Left renal pelvis (tissue), 4 donors: ENCODE measurements around the gene ZNG1F. TPM values are rescaled to one million over a fixed set of nuclear protein-coding genes. Genes with fewer than 3 reads are reported as not detected.
"Not testable (repeated sequence)": the region's sequence is repeated elsewhere in the genome, so short reads cannot be mapped to it uniquely, and the experiment has no call there.

Experiments
- DNase-seq, 4 donors: peaks; one replicate each; pipeline ENCODE4 v3.0.0-alpha.2; 2013; ENCODE audit warnings: low read depth in 4 of 4, low spot score in 3 of 4
- polyA plus RNA-seq, 4 donors: library from polyadenylated mRNA; unstranded; fragments of 120-200 nt; gene quantifications; one replicate each; pipeline ENCODE4 v1.2.1, GENCODE V29; 2013; ENCODE audit not compliant: insufficient read length in 4 of 4

ZNG1F gene
- polyA plus RNA-seq, 4 donors = 9.3 to 21.2 (median 18.9) TPM

DNA sequence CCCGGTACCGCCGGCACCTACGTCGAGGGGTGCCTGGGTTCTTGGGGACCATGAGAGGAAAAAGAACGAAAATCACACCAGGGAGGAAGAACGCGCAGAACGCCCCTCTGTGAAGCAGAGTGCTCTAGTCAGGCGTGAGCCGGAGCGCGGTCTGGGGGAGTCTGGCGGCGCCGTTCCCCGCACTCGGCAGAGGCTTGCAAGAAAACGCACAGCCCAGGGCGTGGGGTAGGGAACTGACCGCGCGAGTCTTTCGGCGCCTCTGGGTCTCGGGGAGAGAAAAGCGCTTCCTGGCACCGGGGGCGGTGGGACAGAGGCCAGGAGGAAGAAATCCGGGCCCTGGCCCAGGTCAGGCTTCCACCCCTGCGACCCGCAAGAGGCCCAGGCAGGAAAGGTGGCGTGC is 65.3 kb downstream of the ZNG1F start:
- not testable (repeated sequence) for DNase-seq

- not testable (repeated sequence) for DNase-seq
Measured at GRCh38 chr9:41123396-41123795, 65.7 kb downstream of the ZNG1F start.

- not testable (repeated sequence) for DNase-seq
Measured at GRCh38 chr9:41120696-41121095, 68.4 kb downstream of the ZNG1F start.

DNA sequence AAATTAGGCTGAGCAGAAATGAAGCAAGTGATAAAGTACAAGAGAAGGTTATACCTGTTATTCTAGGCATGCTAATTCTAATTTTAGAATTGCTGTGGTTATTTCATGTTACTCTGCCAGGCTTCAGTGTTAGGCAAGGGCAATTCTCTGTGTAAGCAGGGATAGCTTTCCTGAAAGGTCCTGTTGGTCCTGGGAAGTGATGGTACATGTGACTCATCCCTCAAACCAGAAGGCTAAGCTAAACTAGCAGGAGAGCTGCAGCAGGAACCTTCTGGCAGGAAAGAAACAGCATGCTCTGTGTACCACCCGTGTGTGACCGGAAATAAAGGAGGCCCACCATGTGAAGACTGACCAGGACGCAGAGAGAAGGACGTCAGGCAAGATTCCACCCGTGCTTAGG is 69.4 kb downstream of the ZNG1F start:
- not testable (repeated sequence) for DNase-seq

DNA sequence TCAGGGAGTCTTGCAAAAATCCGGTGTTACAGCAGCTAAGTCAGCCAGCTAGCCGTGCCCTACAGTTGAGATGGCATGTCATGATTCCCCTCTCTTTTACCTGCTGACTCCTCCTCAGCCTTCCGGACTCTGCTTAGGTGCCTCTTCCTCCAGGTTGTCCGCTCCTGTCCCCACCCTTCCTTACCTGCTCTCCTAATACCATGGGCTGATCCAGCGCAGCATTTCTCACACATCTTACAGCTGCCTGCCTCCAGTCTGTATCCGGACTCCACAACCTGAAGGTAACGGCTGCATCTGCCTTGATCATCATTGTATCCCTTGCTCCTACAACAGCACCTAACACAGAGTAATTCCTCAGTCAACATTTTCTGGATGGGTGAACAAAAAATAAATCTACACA is 69.8 kb downstream of the ZNG1F start:
- not testable (repeated sequence) for DNase-seq

- DNase-seq = not testable (repeated sequence)
Measured at GRCh38 chr9:41113348-41113747, 75.8 kb downstream of the ZNG1F start.

DNA sequence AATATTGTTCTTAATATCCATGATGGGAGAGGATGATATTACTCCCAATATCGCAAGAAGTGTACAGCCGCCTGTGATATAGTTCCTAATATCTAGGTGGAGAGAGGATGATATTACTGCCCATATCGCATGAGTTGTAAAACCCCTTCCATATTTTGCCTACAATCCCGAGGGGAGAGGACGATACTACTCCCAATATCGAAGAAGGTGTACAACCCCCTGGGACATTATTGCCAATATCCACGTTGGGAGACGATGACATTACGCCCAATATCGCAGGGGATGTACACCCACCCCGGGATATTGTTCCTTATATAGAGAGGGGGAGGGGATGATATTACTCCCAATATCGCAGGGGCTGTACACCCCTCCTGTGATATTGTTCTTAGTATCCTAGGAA is 77.7 kb downstream of the ZNG1F start:
- DNase-seq = not testable (repeated sequence)

DNA sequence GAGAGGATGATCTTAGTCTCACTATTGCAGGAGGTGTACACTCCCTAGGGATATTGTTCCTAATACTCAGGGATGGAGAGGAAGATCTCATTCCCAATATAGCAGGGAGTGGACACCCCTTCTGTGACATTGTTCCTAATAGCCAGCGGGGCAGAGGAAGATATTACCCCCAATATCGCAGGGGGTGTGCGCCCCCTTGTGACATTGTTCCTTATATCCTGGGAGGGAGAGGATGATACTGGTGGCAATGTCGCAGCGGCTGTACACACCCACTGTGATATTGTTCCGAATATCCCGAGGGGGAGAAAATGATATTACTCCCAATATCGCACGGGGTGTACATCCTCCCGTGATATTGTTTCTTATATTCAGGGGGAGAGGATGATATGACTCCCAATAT is 78.2 kb downstream of the ZNG1F start:
- not testable (repeated sequence) for DNase-seq

DNA sequence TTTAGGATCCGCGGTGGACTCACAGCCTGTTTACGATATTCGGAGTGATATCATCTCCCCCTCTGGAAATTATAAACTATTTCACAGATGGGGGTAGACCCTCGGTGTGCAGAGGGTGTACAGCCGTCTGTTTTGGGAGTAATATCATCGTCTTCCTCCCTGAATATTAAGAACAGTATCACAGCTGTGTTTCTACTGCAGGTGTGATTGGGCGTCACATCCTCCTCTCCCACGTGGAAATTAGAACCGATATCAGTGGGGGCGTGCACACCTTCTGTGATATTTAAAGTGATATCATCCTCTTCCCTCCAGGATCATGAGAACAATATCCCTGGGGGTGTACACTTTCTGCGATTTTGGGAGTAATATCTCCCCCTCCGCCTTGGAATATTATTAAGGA is 79.9 kb downstream of the ZNG1F start:
- DNase-seq = not testable (repeated sequence)

- DNase-seq = not testable (repeated sequence)
Measured at GRCh38 chr9:41108816-41109215, 80.3 kb downstream of the ZNG1F start.

GRCh38 chr9:41106472-41107116 is 82.5 kb downstream of the ZNG1F start:
- DNase-seq = not testable (repeated sequence)

DNA sequence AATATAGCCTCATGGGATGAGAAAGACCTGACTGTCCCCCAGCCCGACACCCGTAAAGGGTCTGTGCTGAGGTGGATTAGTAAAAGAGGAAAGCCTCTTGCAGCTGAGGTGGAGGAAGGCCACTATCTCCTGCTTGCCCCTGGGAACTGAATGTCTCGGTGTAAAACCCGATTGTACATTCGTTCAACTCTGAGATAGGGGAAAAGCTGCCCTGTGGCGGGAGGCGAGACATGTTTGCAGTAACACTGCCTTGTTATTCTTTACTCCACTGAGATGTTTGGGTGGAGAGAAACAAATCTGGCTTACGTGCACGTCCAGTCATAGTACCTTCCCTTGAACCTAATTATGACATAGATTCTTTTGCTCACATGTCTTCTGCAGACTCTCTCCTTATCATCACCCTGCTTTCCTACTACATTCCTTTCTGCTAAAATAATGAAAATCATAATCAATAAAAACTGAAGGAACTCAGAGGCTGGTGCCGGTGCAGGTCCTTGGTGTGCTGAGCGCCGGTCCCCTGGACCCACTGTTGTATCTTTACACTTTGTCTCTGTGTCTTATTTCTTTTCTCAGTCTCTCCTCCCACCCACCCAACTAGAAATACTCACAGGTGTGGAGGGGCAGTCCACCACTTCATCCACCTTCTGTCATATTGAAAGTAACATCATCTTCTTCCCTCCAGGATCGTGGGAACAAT is 83.4 kb downstream of the ZNG1F start:
- not testable (repeated sequence) for DNase-seq

- DNase-seq = not testable (repeated sequence)
Measured at GRCh38 chr9:41104542-41104941, 84.6 kb downstream of the ZNG1F start.

- DNase-seq = not testable (repeated sequence)
Measured at GRCh38 chr9:41100508-41100907, 88.6 kb downstream of the ZNG1F start.

DNA sequence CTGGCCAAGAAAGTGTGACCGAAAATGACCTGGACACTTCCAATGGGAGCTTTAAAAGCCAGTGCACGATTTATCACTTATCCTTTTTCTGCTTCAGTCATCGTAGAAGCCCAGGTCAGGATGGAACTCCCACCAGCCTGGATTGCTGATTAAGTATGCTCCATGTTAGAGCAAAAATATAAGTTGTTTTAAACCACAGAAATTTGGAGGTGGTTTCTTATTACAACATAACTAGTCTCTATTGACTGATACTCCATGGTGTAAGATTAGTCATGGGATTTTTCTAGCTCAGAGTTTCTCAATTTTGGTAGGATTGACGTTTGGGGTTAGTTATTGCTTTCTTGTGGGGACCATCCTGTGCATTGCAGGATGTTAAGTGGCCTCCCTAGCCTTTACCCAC is 90.4 kb downstream of the ZNG1F start:
- not testable (repeated sequence) for DNase-seq

GRCh38 chr9:41095060-41095459 is 94.1 kb downstream of the ZNG1F start:
- not testable (repeated sequence) for DNase-seq

GRCh38 chr9:41094010-41094773 is 94.9 kb downstream of the ZNG1F start:
- DNase-seq = not testable (repeated sequence)

- not testable (repeated sequence) for DNase-seq
Measured at GRCh38 chr9:41090922-41091321, 98.2 kb downstream of the ZNG1F start.

GRCh38 chr9:41090386-41090785 is 98.7 kb downstream of the ZNG1F start:
- not testable (repeated sequence) for DNase-seq

GRCh38 chr9:41088450-41089059 is 100.6 kb downstream of the ZNG1F start:
- not testable (repeated sequence) for DNase-seq

GRCh38 chr9:41087929-41088328 is 101.2 kb downstream of the ZNG1F start:
- not testable (repeated sequence) for DNase-seq
